Uterus (tissue), 2 donors: Measurements from ENCODE around the gene TRIM66.

ENCODE experiments used
- POLR2A ChIP-seq, 2 donors: fragments of 450-650 bp; IDR thresholded peaks; one replicate each; pipeline ENCODE4 v1.6.1; 2016; ENCODE audit warnings: antibody characterized with exemption in 2 of 2, mild to moderate bottlenecking in 1 of 2, moderate library complexity in 1 of 2
- TF ChIP-seq, protein P1 (sequence below), 4 experiments: fragments of 200-600 bp in 2 of 4; fragments of 450-650 bp in 2 of 4; sonication (generic) in 2 of 4; IDR thresholded peaks; one replicate each; pipeline ENCODE4 v1.5.1; 2016 to 2019; ENCODE audit warnings: antibody characterized with exemption in 4 of 4, mild to moderate bottlenecking in 2 of 4, moderate library complexity in 1 of 4

GRCh38 chr11:8693010-8693551 lies 10.6 kb upstream of the TRIM66 start:
- TF ChIP-seq POLR2A (IDR thresholded peaks at IDR 0.05): no peak
- TF ChIP-seq, protein P1, sequence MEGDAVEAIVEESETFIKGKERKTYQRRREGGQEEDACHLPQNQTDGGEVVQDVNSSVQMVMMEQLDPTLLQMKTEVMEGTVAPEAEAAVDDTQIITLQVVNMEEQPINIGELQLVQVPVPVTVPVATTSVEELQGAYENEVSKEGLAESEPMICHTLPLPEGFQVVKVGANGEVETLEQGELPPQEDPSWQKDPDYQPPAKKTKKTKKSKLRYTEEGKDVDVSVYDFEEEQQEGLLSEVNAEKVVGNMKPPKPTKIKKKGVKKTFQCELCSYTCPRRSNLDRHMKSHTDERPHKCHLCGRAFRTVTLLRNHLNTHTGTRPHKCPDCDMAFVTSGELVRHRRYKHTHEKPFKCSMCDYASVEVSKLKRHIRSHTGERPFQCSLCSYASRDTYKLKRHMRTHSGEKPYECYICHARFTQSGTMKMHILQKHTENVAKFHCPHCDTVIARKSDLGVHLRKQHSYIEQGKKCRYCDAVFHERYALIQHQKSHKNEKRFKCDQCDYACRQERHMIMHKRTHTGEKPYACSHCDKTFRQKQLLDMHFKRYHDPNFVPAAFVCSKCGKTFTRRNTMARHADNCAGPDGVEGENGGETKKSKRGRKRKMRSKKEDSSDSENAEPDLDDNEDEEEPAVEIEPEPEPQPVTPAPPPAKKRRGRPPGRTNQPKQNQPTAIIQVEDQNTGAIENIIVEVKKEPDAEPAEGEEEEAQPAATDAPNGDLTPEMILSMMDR (IDR thresholded peaks at IDR 0.05): no peak
